HuH-7 (cell line): ENCODE results near the gene MOB1B.
"Not testable (repeated sequence)": the region's sequence is repeated elsewhere in the genome, so short reads cannot be mapped to it uniquely, and the experiment has no call there.

Source experiments
- DNase-seq: peaks from one replicate; pipeline ENCODE4 v3.0.0; 2011; ENCODE audit warnings: low spot score

MOB1B gene

DNA sequence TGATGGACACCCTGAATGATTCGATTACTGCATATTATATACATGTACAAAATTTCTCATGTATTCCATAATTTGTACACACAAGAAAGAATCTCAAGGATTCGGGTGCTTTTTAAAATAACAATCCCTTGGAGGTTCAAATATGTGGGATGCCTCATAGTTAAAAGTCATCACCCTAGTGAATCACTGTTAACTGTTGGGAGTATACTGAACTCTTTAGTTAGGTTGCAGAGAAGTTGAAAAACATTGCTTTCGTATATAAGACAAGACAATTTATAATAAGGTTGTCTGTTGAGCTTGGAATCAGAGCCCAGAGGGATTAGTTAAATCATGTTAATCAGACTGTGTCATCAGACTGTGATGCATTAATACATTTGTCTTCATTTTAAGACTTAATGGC, 106.9 kb downstream of the MOB1B start:
- no peak for DNase-seq

DNA sequence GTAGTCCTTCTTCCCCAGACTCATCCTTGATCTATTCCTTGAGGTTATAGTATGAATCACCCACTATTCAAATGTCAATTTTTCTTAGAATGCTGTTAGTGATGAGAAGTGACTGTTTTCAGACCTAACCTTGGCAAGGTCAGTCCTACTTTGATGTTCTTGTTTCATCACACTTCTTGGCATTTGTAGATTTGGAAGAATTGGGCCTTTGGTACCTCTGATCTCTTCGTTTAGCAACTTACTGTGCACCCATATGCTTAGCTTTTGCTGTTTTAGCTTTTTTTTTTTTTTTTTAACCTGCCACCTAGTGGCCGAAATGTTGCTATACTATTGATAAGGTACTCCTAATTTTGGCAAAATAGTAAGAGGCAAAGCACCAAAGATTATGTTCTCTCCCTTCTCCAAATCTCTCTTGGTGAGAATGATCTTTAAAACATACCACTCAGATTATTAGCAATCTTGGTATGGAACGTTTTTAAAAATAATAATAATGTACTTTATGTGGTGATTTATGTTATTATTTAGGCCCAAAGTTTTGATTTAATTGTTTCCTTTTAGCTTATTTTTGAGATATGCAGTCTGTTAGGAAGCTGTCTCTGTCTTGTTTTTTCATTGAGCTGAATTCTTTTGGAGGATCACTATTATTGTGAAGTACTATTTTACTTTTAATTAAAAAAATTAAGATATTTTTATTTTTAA, 107.9 kb downstream of the MOB1B start:
- peak; percentile 20 for DNase-seq

- no peak for DNase-seq
Observed at GRCh38 chr4:71011451-71011850, 109.3 kb downstream of the MOB1B start.

GRCh38 chr4:71017391-71017790, 115.2 kb downstream of the MOB1B start:
- DNase-seq: not testable (repeated sequence)

DNA sequence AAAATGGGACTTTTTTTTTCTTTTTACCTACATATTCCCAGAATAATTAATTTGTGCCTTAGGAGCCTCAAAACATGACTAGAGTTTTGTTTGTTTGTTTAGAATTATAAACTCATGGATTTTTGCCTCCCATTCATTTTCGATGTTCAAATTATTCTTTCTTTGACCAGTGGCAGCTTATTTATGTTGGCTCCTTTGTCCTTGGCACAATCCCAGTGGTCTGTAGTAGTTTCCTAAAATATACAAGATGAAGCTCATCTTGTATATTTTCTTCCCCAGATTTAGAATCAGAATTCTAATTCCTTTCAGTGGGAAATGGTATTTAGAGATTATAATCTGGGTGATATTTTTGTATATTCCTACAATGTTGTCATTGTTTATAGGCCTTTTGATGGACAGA, 118.4 kb downstream of the MOB1B start:
- no peak for DNase-seq

- no peak for DNase-seq
Observed at GRCh38 chr4:71025654-71026053, 123.5 kb downstream of the MOB1B start.

- DNase-seq: peak; percentile 29
Observed at GRCh38 chr4:71026086-71026485, 123.9 kb downstream of the MOB1B start.

GRCh38 chr4:71027611-71028010, 125.4 kb downstream of the MOB1B start:
- no peak for DNase-seq

DNA sequence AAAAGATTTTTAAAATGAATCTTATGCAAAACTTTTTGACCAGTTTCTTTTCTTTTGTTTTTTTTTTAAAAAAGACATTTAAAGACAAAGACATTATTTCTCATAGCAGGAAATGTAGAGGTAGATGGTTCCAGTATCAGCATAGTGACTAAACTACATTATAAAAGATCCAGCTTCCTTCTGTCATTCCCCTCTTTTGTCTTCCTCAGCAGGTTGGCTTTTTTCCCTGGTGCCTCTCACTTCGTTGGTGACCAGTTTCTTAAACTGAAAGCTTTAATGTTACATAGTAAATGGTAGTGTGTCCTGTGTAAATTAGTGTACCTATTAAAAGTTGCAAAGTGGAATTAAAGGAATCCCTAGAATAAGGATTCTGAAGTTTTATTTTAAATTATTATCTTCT, 127.3 kb downstream of the MOB1B start:
- DNase-seq: no peak

- DNase-seq: not testable (repeated sequence)
Observed at GRCh38 chr4:71032106-71032505, 129.9 kb downstream of the MOB1B start.
